OCI-LY3 (cell line): ENCODE measurements around the gene RCAN3.
"Not testable (repeated sequence)": the region's sequence is repeated elsewhere in the genome, so short reads cannot be mapped to it uniquely, and the experiment has no call there.

Experiments used
- H2AFZ ChIP-seq: fragments of 200-600, 300-600 bp; shearing (Covaris generic); 2 replicates; pipeline ENCODE4 v1.6.0; 2014; ENCODE audit warnings: antibody characterized with exemption, low read depth, low read length
- H3K27ac ChIP-seq: fragments of 200-600, 300-600 bp; sonication (generic); 2 replicates; pipeline ENCODE4 v1.5.1; 2014; ENCODE audit warnings: mild to moderate bottlenecking, low read length, moderate library complexity, mixed read lengths
- H3K27me3 ChIP-seq: fragments of 200-600, 300-600 bp; sonication (generic); 2 replicates; pipeline ENCODE4 v1.6.1; 2014; ENCODE audit warnings: low read depth, low read length, mixed read lengths
- H3K36me3 ChIP-seq: fragments of 200-600, 300-600 bp; sonication (generic); replicated peaks from 2 replicates; pipeline ENCODE3; 2014; ENCODE audit warnings: low read depth, low read length, mixed read lengths
- H3K4me1 ChIP-seq: fragments of 300-600, 200-600 bp; sonication (generic); 2 replicates; pipeline ENCODE4 v1.6.1; 2014; ENCODE audit warnings: low read length, mixed read lengths
- H3K4me2 ChIP-seq: fragments of 200-600, 300-600 bp; sonication (generic); 2 replicates; pipeline ENCODE4 v1.6.1; 2014; ENCODE audit warnings: low read length, mixed read lengths
- H3K4me3 ChIP-seq: fragments of 300-600, 200-600 bp; sonication (generic); 2 replicates; pipeline ENCODE4 v1.5.1; 2014; ENCODE audit warnings: antibody characterized with exemption, mild to moderate bottlenecking, low read length, moderate library complexity
- H3K79me2 ChIP-seq: fragments of 300-600, 200-600 bp; shearing (Covaris generic); 2 replicates; pipeline ENCODE4 v1.6.1; 2014; ENCODE audit warnings: mild to moderate bottlenecking, low read length, mixed read lengths
- H3K9ac ChIP-seq: fragments of 300-600, 200-600 bp; shearing (Covaris generic); 2 replicates; pipeline ENCODE4 v1.6.0; 2014; ENCODE audit warnings: mild to moderate bottlenecking, low read length, moderate library complexity
- H3K9me3 ChIP-seq: fragments of 200-600, 300-600 bp; shearing (Covaris generic); 2 replicates; pipeline ENCODE4 v1.6.1; 2014; ENCODE audit warnings: low read length, mixed read lengths; ENCODE audit not compliant: insufficient read depth
- H4K20me1 ChIP-seq: fragments of 200-600, 300-600 bp; sonication (generic); 2 replicates; pipeline ENCODE4 v1.6.1; 2016; ENCODE audit warnings: low read length, mixed read lengths; ENCODE audit not compliant: insufficient read depth
- CTCF ChIP-seq: fragments of 200-600, 300-600 bp; sonication (generic); IDR thresholded peaks from 2 replicates; pipeline ENCODE4 v1.5.1; 2014; ENCODE audit warnings: antibody characterized with exemption, low read length, low read depth
- EZH2phosphoT487 ChIP-seq: fragments of 200-600 bp; shearing (Covaris generic); IDR thresholded peaks from 2 replicates; pipeline ENCODE4 v1.6.1; 2018; ENCODE audit warnings: antibody characterized with exemption, mixed run types, low read depth

RCAN3 gene

DNA sequence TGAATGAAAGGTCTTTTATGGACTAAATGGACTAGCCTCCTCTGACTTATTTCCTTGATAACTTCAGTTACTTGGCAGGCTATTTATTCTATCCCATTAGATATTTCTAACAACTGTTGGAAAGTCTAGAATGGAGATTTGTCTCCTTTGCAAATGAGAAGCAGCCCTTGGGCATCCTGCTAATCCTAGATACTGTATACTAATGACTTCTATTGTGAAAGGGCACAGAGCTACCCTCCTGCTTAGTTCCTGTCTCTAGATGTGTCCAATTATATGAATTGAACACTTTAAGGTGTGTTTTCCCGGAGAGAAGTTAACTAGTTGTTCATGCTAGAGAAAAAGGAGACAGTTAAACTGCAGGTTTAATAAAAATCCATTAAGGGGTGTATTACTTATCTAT lies 43.0 kb downstream of the RCAN3 start:
- Histone ChIP-seq H2AFZ (no peak overlapping the region), H3K27me3 (no peaks in the 10 kb centered on the region), H4K20me1 (no peaks in the 10 kb centered on the region), H3K36me3 (no peaks in the 10 kb centered on the region), H3K79me2 (no peaks in the 10 kb centered on the region), H3K4me3 (no peak overlapping the region), H3K27ac (no peak overlapping the region), H3K4me1 (peaks cover 25% of the 10 kb centered on the region), H3K4me2 (no peak overlapping the region), H3K9me3 (no peaks in the 10 kb centered on the region), H3K9ac (no peak overlapping the region)
- TF ChIP-seq CTCF (no peak), EZH2phosphoT487 (no peak)

- Histone ChIP-seq H3K79me2 (no peaks in the 10 kb centered on the region), H3K27me3 (no peaks in the 10 kb centered on the region; the same call in 1 of the 2 replicates), H3K9ac (no peak overlapping the region), H4K20me1 (no peaks in the 10 kb centered on the region), H3K36me3 (no peaks in the 10 kb centered on the region), H3K27ac (no peak overlapping the region), H3K4me1 (peaks cover 10% of the 10 kb centered on the region), H3K4me3 (no peak overlapping the region), H2AFZ (no peak overlapping the region), H3K4me2 (no peak overlapping the region), H3K9me3 (no peaks in the 10 kb centered on the region)
- no peak for TF ChIP-seq CTCF
- TF ChIP-seq EZH2phosphoT487, result no peak
These were observed 44.6 kb downstream of the RCAN3 start for GRCh38 chr1:24547195-24547594.

DNA sequence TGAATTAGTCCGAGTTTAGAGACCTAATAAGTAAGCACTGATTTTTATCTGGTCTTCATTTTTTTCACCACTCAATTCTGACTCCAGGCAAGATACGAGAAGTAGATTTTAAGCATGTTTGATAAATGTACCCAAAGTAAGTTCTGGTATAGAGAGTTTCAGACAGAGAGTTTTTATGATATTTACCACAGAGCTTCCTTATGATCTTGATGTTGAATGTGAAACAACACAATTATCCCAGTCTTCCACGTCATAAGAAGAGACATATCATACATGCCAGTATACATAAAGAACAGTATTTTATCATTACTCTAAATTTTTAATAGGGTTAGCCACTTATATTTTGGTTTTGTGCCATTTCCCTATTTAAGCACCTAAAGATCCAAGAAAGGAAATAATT lies 45.4 kb downstream of the RCAN3 start:
- no peaks in the 10 kb centered on the region for H3K9me3 ChIP-seq
- no peak overlapping the region for H3K4me2 ChIP-seq
- H4K20me1 ChIP-seq, result no peaks in the 10 kb centered on the region
- H3K4me1 ChIP-seq, result 0 out of 2 replicates have a peak, but pooled peaks cover 5% of the 10 kb centered on the region
- H3K9ac ChIP-seq, result no peak overlapping the region
- no peaks in the 10 kb centered on the region for H3K36me3 ChIP-seq
- H3K27ac ChIP-seq, result no peak overlapping the region
- no peak overlapping the region for H2AFZ ChIP-seq
- no peak overlapping the region for H3K4me3 ChIP-seq
- H3K27me3 ChIP-seq, result no peaks in the 10 kb centered on the region; the same call in 1 of the 2 replicates
- no peak for TF ChIP-seq CTCF
- no peak for TF ChIP-seq EZH2phosphoT487
- no peaks in the 10 kb centered on the region for H3K79me2 ChIP-seq

DNA sequence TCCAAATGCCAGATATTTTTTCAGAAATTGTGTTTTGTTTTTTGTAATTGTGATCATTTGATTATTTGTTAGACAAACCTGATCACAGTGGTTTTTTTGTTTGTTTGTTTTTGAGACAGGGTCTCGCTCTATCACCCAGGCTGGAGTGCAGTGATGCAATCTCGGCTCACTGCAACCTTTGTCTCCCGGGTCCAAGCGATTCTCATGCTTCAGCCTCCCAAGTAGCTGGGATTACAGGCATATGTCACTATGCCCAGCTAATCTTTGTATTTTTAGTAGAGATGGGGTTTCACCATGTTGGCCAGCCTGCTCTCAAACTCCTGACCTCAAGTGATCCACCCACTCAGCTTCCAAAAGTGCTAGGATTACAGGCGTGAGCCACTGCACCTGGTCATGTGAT lies 46.6 kb downstream of the RCAN3 start:
- not testable (repeated sequence) for H3K9ac ChIP-seq, H3K79me2 ChIP-seq, H4K20me1 ChIP-seq, H2AFZ ChIP-seq, H3K9me3 ChIP-seq, H3K27ac ChIP-seq, H3K36me3 ChIP-seq, H3K4me2 ChIP-seq, H3K27me3 ChIP-seq, H3K4me3 ChIP-seq, H3K4me1 ChIP-seq
